ENCODE data around the gene RBMS1. TPM values are rescaled to one million over a fixed set of nuclear protein-coding genes. Genes with fewer than 3 reads are reported as not detected.

Gene RBMS1
- total and polyA plus RNA-seq, 4 donors: 7.9 to 23.5 (median 15.5) TPM

- Histone ChIP-seq H3K27me3 (ENCODE audit: control insufficient read depth in 4 of 4, insufficient read depth in 4 of 4, low read length in 3 of 4) (no peaks in the 10 kb centered on the region), H3K4me1 (ENCODE audit: control insufficient read depth in 4 of 4, insufficient read depth in 4 of 4, low read length in 3 of 4) (peaks cover 0 to 1% (median 0%) of the 10 kb centered on the region in 4 donors), H3K27ac (ENCODE audit: low read depth in 1 of 2, low read length in 2 of 2) (no peak overlapping the region), H3K4me3 (ENCODE audit: low read depth in 1 of 3, low read length in 3 of 3) (no peak overlapping the region), H3K36me3 (ENCODE audit: control insufficient read depth in 4 of 4, insufficient read depth in 3 of 4, low read depth in 1 of 4, low read length in 3 of 4) (no peaks in the 10 kb centered on the region), H3K9ac (ENCODE audit: low read depth in 1 of 2, low read length in 2 of 2) (no peak overlapping the region), H3K9me3 (ENCODE audit: control insufficient read depth in 4 of 4, low read length in 3 of 4) (no peaks in the 10 kb centered on the region)
- TF ChIP-seq HNF4G (IDR thresholded peaks at IDR 0.05) (no peak), FOXA1 (IDR thresholded peaks at IDR 0.05) (no peak), JUND (IDR thresholded peaks at IDR 0.05) (no peak), SP1 (IDR thresholded peaks at IDR 0.05) (no peak), EGR1 (IDR thresholded peaks at IDR 0.05; ENCODE audit: low read depth in 2 of 2) (no peak), RAD21 (IDR thresholded peaks at IDR 0.05) (no peak), FOXA2 (IDR thresholded peaks at IDR 0.05) (no peak), YY1 (IDR thresholded peaks at IDR 0.05) (no peak)
- TF ChIP-seq, protein P1, sequence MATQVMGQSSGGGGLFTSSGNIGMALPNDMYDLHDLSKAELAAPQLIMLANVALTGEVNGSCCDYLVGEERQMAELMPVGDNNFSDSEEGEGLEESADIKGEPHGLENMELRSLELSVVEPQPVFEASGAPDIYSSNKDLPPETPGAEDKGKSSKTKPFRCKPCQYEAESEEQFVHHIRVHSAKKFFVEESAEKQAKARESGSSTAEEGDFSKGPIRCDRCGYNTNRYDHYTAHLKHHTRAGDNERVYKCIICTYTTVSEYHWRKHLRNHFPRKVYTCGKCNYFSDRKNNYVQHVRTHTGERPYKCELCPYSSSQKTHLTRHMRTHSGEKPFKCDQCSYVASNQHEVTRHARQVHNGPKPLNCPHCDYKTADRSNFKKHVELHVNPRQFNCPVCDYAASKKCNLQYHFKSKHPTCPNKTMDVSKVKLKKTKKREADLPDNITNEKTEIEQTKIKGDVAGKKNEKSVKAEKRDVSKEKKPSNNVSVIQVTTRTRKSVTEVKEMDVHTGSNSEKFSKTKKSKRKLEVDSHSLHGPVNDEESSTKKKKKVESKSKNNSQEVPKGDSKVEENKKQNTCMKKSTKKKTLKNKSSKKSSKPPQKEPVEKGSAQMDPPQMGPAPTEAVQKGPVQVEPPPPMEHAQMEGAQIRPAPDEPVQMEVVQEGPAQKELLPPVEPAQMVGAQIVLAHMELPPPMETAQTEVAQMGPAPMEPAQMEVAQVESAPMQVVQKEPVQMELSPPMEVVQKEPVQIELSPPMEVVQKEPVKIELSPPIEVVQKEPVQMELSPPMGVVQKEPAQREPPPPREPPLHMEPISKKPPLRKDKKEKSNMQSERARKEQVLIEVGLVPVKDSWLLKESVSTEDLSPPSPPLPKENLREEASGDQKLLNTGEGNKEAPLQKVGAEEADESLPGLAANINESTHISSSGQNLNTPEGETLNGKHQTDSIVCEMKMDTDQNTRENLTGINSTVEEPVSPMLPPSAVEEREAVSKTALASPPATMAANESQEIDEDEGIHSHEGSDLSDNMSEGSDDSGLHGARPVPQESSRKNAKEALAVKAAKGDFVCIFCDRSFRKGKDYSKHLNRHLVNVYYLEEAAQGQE (IDR thresholded peaks at IDR 0.05): no peak
- WGBS: 88% methylated on average over 1 of the region's 1 CpG
- no peak for DNase-seq (ENCODE audit: low spot score)
These were observed 137.1 kb downstream of the RBMS1 start for GRCh38 chr2:160356485-160356884.

GRCh38 chr2:160355080-160355479 is 138.5 kb downstream of the RBMS1 start:
- no peak overlapping the region for H3K9ac ChIP-seq (ENCODE audit: low read depth in 1 of 2, low read length in 2 of 2)
- H3K27me3 ChIP-seq (ENCODE audit: control insufficient read depth in 4 of 4, insufficient read depth in 4 of 4, low read length in 3 of 4): no peaks in the 10 kb centered on the region
- DNase-seq (ENCODE audit: low spot score): no peak
- H3K4me3 ChIP-seq (ENCODE audit: low read depth in 1 of 3, low read length in 3 of 3): no peak overlapping the region
- no peaks in the 10 kb centered on the region for H3K9me3 ChIP-seq (ENCODE audit: control insufficient read depth in 4 of 4, low read length in 3 of 4)
- no peak for TF ChIP-seq RXRA (IDR thresholded peaks at IDR 0.05)
- no peak for TF ChIP-seq RAD21 (IDR thresholded peaks at IDR 0.05)
- no peak for TF ChIP-seq EGR1 (IDR thresholded peaks at IDR 0.05; ENCODE audit: low read depth in 2 of 2)
- no peak for TF ChIP-seq HNF4A (conservative IDR thresholded peaks at IDR 0.05)
- TF ChIP-seq MAX (IDR thresholded peaks at IDR 0.05): no peak
- TF ChIP-seq, protein P2, sequence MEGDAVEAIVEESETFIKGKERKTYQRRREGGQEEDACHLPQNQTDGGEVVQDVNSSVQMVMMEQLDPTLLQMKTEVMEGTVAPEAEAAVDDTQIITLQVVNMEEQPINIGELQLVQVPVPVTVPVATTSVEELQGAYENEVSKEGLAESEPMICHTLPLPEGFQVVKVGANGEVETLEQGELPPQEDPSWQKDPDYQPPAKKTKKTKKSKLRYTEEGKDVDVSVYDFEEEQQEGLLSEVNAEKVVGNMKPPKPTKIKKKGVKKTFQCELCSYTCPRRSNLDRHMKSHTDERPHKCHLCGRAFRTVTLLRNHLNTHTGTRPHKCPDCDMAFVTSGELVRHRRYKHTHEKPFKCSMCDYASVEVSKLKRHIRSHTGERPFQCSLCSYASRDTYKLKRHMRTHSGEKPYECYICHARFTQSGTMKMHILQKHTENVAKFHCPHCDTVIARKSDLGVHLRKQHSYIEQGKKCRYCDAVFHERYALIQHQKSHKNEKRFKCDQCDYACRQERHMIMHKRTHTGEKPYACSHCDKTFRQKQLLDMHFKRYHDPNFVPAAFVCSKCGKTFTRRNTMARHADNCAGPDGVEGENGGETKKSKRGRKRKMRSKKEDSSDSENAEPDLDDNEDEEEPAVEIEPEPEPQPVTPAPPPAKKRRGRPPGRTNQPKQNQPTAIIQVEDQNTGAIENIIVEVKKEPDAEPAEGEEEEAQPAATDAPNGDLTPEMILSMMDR (IDR thresholded peaks at IDR 0.05; ENCODE audit: low read depth, low read length, missing input control): no peak
- TF ChIP-seq, protein P3, sequence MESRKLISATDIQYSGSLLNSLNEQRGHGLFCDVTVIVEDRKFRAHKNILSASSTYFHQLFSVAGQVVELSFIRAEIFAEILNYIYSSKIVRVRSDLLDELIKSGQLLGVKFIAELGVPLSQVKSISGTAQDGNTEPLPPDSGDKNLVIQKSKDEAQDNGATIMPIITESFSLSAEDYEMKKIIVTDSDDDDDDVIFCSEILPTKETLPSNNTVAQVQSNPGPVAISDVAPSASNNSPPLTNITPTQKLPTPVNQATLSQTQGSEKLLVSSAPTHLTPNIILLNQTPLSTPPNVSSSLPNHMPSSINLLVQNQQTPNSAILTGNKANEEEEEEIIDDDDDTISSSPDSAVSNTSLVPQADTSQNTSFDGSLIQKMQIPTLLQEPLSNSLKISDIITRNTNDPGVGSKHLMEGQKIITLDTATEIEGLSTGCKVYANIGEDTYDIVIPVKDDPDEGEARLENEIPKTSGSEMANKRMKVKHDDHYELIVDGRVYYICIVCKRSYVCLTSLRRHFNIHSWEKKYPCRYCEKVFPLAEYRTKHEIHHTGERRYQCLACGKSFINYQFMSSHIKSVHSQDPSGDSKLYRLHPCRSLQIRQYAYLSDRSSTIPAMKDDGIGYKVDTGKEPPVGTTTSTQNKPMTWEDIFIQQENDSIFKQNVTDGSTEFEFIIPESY (IDR thresholded peaks at IDR 0.05): no peak
- TF ChIP-seq GABPA (IDR thresholded peaks at IDR 0.05 in 1 of 2, conservative IDR thresholded peaks at IDR 0.05 in 1 of 2): no peak
- TF ChIP-seq SP1 (IDR thresholded peaks at IDR 0.05): no peak
- TF ChIP-seq TAF1 (conservative IDR thresholded peaks at IDR 0.05): no peak
- TF ChIP-seq HNF4G (IDR thresholded peaks at IDR 0.05): no peak
- no peak for TF ChIP-seq FOXA2 (IDR thresholded peaks at IDR 0.05)
- TF ChIP-seq, protein P1 (IDR thresholded peaks at IDR 0.05): no peak
- TF ChIP-seq, protein P4, sequence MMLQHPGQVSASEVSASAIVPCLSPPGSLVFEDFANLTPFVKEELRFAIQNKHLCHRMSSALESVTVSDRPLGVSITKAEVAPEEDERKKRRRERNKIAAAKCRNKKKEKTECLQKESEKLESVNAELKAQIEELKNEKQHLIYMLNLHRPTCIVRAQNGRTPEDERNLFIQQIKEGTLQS (IDR thresholded peaks at IDR 0.05): no peak
- no peak for TF ChIP-seq FOXA1 (IDR thresholded peaks at IDR 0.05)
- no peak for TF ChIP-seq YY1 (IDR thresholded peaks at IDR 0.05)
- no peak overlapping the region for H3K27ac ChIP-seq (ENCODE audit: low read depth in 1 of 2, low read length in 2 of 2)
- H3K4me1 ChIP-seq (ENCODE audit: control insufficient read depth in 4 of 4, insufficient read depth in 4 of 4, low read length in 3 of 4): peaks cover 0 to 1% (median 0%) of the 10 kb centered on the region in 4 donors
- 86% methylated on average over 2 of the region's 2 CpGs for WGBS
- no peaks in the 10 kb centered on the region for H3K36me3 ChIP-seq (ENCODE audit: control insufficient read depth in 4 of 4, insufficient read depth in 3 of 4, low read depth in 1 of 4, low read length in 3 of 4)
